Chondrocyte (in vitro differentiated cells): ENCODE measurements around the gene EVX1. TPM values are rescaled to one million over a fixed set of nuclear protein-coding genes. Genes with fewer than 3 reads are reported as not detected.

ENCODE experiments used
- DNase-seq: peaks from one replicate; pipeline ENCODE4 v3.0.0; 2021; ENCODE audit warnings: mixed read lengths, low spot score
- H3K27ac Mint-ChIP-seq: one replicate; pipeline ENCODE4 v1.8.0; 2021; ENCODE audit warnings: mild to moderate bottlenecking, moderate library complexity, mixed read lengths; ENCODE audit not compliant: unreplicated experiment
- H3K27me3 Mint-ChIP-seq: 2 replicates; pipeline ENCODE4 v1.8.0; 2021; ENCODE audit warnings: low read depth, mixed read lengths
- H3K36me3 Mint-ChIP-seq: 2 replicates; pipeline ENCODE4 v1.8.0; 2021; ENCODE audit warnings: low read depth, mixed read lengths
- H3K4me1 Mint-ChIP-seq: 2 replicates; pipeline ENCODE4 v1.8.0; 2021; ENCODE audit warnings: low read depth, mild to moderate bottlenecking, mixed read lengths
- H3K4me3 Mint-ChIP-seq: one replicate; pipeline ENCODE4 v1.8.0; 2021; ENCODE audit warnings: mild to moderate bottlenecking, moderate library complexity, mixed read lengths; ENCODE audit not compliant: unreplicated experiment
- H3K9me3 Mint-ChIP-seq: 2 replicates; pipeline ENCODE4 v1.8.0; 2021; ENCODE audit warnings: low read depth, mixed read lengths
- CTCF ChIP-seq: fragments of 200-600 bp; sonication (generic); IDR thresholded peaks from 2 replicates; pipeline ENCODE4 v1.5.0; 2021; ENCODE audit warnings: antibody characterized with exemption, mild to moderate bottlenecking, moderate library complexity
- total RNA-seq: library from RNA; stranded (reverse); gene quantifications from 3 replicates; pipeline ENCODE4 v1.2.1, GENCODE V29; 2021

Gene EVX1
- total RNA-seq, 1 donor from 2014 or later: not detected

GRCh38 chr7:27250557-27251070 lies 8.0 kb downstream of the EVX1 start:
- peaks cover 2% of the 10 kb centered on the region for H3K9me3 Mint-ChIP-seq
- H3K36me3 Mint-ChIP-seq: peaks cover 5% of the 10 kb centered on the region
- H3K27me3 Mint-ChIP-seq: peaks cover 84% of the 10 kb centered on the region
- H3K27ac Mint-ChIP-seq: no peak overlapping the region
- TF ChIP-seq CTCF: no peak
- no peak overlapping the region for H3K4me3 Mint-ChIP-seq
- no peak for DNase-seq
- peaks cover 11% of the 10 kb centered on the region for H3K4me1 Mint-ChIP-seq

GRCh38 chr7:27251136-27251651 lies 8.6 kb downstream of the EVX1 start:
- Mint-ChIP-seq H3K27ac (no peak overlapping the region), H3K9me3 (peaks cover 2% of the 10 kb centered on the region), H3K4me1 (peaks cover 8% of the 10 kb centered on the region), H3K27me3 (peaks cover 82% of the 10 kb centered on the region), H3K36me3 (peaks cover 5% of the 10 kb centered on the region), H3K4me3 (no peak overlapping the region)
- no peak for TF ChIP-seq CTCF
- no peak for DNase-seq

DNA sequence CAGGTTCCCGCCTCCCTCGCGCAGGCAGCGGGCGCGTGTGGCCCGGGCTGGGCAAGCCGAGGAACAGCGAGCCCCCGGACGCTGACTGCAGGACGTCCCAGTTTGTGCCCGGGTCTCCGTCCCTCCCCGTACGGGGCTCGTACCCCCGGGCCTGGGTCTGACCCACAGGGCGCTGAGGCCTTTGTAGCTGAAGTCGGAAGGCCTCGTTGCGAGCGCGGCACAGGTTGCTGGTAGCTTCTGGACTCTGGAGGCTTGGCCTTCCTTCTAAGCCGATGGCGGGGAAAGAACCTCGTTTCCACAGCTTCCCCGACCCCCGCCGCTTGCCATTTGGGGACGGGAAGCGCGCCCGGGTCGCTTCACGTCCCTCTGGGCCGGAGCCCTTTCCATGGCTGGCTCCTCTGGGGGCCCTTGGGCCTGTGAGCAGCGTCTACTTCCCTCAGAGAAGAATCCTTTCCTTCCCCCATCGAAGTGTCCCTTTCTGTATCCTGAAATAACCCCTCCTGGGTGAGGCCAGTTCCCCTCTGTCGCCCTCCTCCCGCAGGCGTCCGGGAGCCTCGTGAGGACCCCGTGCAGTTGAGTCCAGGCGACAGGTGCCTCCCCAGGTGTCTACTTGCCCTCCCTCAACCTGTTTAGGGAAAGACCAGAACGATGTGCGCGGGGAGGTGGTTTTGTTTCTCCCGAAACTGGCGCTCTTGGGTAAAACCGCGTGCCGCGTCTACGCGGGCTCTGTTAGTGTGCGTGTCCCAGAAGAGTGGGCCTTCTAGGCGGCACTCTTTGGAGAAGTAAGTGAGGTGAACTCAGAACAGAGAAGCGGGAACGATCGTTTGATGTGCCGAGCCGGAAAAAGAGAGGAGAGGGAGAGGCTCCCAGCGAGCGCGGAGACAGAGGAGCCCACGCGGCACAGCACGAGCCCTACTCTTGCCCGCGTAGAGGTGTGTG lies 9.3 kb downstream of the EVX1 start:
- Mint-ChIP-seq H3K9me3 (peaks cover 2% of the 10 kb centered on the region), H3K4me1 (peaks cover 8% of the 10 kb centered on the region), H3K27ac (no peak overlapping the region), H3K27me3 (peaks cover 77% of the 10 kb centered on the region), H3K36me3 (peaks cover 5% of the 10 kb centered on the region), H3K4me3 (no peak overlapping the region)
- DNase-seq: no peak
- no peak for TF ChIP-seq CTCF

GRCh38 chr7:27254625-27255024 lies 12.0 kb downstream of the EVX1 start:
- peaks cover 2% of the 10 kb centered on the region for H3K9me3 Mint-ChIP-seq
- no peak for DNase-seq
- peaks cover 66% of the 10 kb centered on the region for H3K27me3 Mint-ChIP-seq
- peaks cover 8% of the 10 kb centered on the region for H3K4me1 Mint-ChIP-seq
- no peak for TF ChIP-seq CTCF
- H3K27ac Mint-ChIP-seq: no peak overlapping the region
- no peak overlapping the region for H3K4me3 Mint-ChIP-seq
- peaks cover 5% of the 10 kb centered on the region for H3K36me3 Mint-ChIP-seq

- H3K27me3 Mint-ChIP-seq: peaks cover 48% of the 10 kb centered on the region
- no peak for DNase-seq
- H3K4me1 Mint-ChIP-seq: no peaks in the 10 kb centered on the region
- H3K36me3 Mint-ChIP-seq: no peaks in the 10 kb centered on the region
- no peak overlapping the region for H3K4me3 Mint-ChIP-seq
- TF ChIP-seq CTCF: no peak
- no peak overlapping the region for H3K27ac Mint-ChIP-seq
- H3K9me3 Mint-ChIP-seq: no peaks in the 10 kb centered on the region
Observed at GRCh38 chr7:27260211-27260610, 17.6 kb downstream of the EVX1 start.
